ENCODE measurements around the gene TMEM161A. TPM values are rescaled to one million over a fixed set of nuclear protein-coding genes. Genes with fewer than 3 reads are reported as not detected.

TMEM161A gene
- total RNA-seq, 2 experiments from 2014 or later: 8.2 to 10.9 TPM

- ChIA-PET POLR2A (no interaction called here), CTCF (interaction anchor here (0.6 to 1.5 kb wide), 11 partner anchors 10 to 346 kb away, joined by 3 to 15 read pairs (median 4); partner anchors contain the start of genes BORCS8, MEF2B and SLC25A42)
- Mint-ChIP-seq H3K4me1 (ENCODE audit: low read depth) (no peaks in the 10 kb centered on the region), H3K4me3 (no peak overlapping the region), H3K9me3 (no peaks in the 10 kb centered on the region), H3K36me3 (ENCODE audit: low read depth) (peaks cover 20% of the 10 kb centered on the region), H3K27me3 (no peaks in the 10 kb centered on the region), H3K27ac (no peak overlapping the region)
- intact Hi-C loops (cut with DNase I, micrococcal nuclease): no loop called here
- Histone ChIP-seq H3K27me3 (ENCODE audit: control insufficient read depth in 1 of 2, insufficient read depth in 2 of 2, low read length in 2 of 2) (no peaks in the 10 kb centered on the region), H3K9me3 (ENCODE audit: control insufficient read depth in 1 of 2, insufficient read depth in 1 of 2, low read length in 2 of 2) (no peaks in the 10 kb centered on the region), H3K4me3 (ENCODE audit: low read length) (no peak overlapping the region), H3K27ac (ENCODE audit: low read depth in 1 of 2, low read length in 2 of 2) (no peak overlapping the region), H3K4me1 (ENCODE audit: insufficient read depth, low read length) (peaks cover 8% of the 10 kb centered on the region), H3K36me3 (ENCODE audit: insufficient read depth, low read length) (peaks cover 22% of the 10 kb centered on the region)
- no peak for TF ChIP-seq CTCF (IDR thresholded peaks at IDR 0.05)
- ATAC-seq (ENCODE audit: poor library complexity): no peak
- DNase-seq: peak in 1 of 14 experiments; percentile 32
Measured at GRCh38 chr19:19145281-19145680, 7.0 kb upstream of the TMEM161A start.

- POLR2A ChIA-PET: no interaction called here
- ATAC-seq (ENCODE audit: poor library complexity): no peak
Measured at GRCh38 chr19:19142347-19142746, 4.1 kb upstream of the TMEM161A start.

GRCh38 chr19:19140476-19140875, 2.2 kb upstream of the TMEM161A start:
- no peaks in the 10 kb centered on the region for H3K27me3 Mint-ChIP-seq
- H3K36me3 ChIP-seq (ENCODE audit: insufficient read depth, low read length): no peaks in the 10 kb centered on the region
- H3K27ac ChIP-seq (ENCODE audit: low read depth in 1 of 2, low read length in 2 of 2): no peak overlapping the region
- peaks cover 28% of the 10 kb centered on the region for H3K4me1 Mint-ChIP-seq (ENCODE audit: low read depth)
- no peak overlapping the region for H3K4me3 ChIP-seq (ENCODE audit: low read length)
- H3K27me3 ChIP-seq (ENCODE audit: control insufficient read depth in 1 of 2, insufficient read depth in 2 of 2, low read length in 2 of 2): no peaks in the 10 kb centered on the region
- no peak overlapping the region for H3K27ac Mint-ChIP-seq
- no peaks in the 10 kb centered on the region for H3K9me3 Mint-ChIP-seq
- H3K4me3 Mint-ChIP-seq: no peak overlapping the region
- ATAC-seq (ENCODE audit: poor library complexity) (no peak), DNase-seq (no peak)
- H3K36me3 Mint-ChIP-seq (ENCODE audit: low read depth): no peaks in the 10 kb centered on the region
- peaks cover 25% of the 10 kb centered on the region for H3K4me1 ChIP-seq (ENCODE audit: insufficient read depth, low read length)
- intact Hi-C loops (cut with DNase I, micrococcal nuclease): loop anchor here in 1 of 2 experiments (5.0 kb wide), 1 partner anchor 177 kb away; no protein-coding TSS in a partner anchor
- no peaks in the 10 kb centered on the region for H3K9me3 ChIP-seq (ENCODE audit: control insufficient read depth in 1 of 2, insufficient read depth in 1 of 2, low read length in 2 of 2)
- ChIA-PET CTCF (interaction anchor here (1.4 kb wide), 1 partner anchor 85 kb away, joined by 3 read pairs; no protein-coding TSS in a partner anchor), POLR2A (interaction anchor here (0.8 kb wide), 1 partner anchor 29 kb away, joined by 3 read pairs; the partner anchor contains the start of gene MEF2B)
- TF ChIP-seq CTCF (IDR thresholded peaks at IDR 0.05): no peak

More at GRCh38 chr19:19142347-19142746, 4.1 kb upstream of the TMEM161A start:
- Histone ChIP-seq H3K27ac (ENCODE audit: low read depth in 1 of 2, low read length in 2 of 2) (no peak overlapping the region), H3K4me3 (ENCODE audit: low read length) (no peak overlapping the region), H3K9me3 (ENCODE audit: control insufficient read depth in 1 of 2, insufficient read depth in 1 of 2, low read length in 2 of 2) (no peaks in the 10 kb centered on the region), H3K27me3 (ENCODE audit: control insufficient read depth in 1 of 2, insufficient read depth in 2 of 2, low read length in 2 of 2) (no peaks in the 10 kb centered on the region), H3K4me1 (ENCODE audit: insufficient read depth, low read length) (peaks cover 27% of the 10 kb centered on the region), H3K36me3 (ENCODE audit: insufficient read depth, low read length) (peaks cover 9% of the 10 kb centered on the region)
- Mint-ChIP-seq H3K4me3 (no peak overlapping the region), H3K27ac (no peak overlapping the region), H3K36me3 (ENCODE audit: low read depth) (peaks cover 1% of the 10 kb centered on the region), H3K4me1 (ENCODE audit: low read depth) (peaks cover 21% of the 10 kb centered on the region), H3K9me3 (no peaks in the 10 kb centered on the region), H3K27me3 (no peaks in the 10 kb centered on the region)
- CTCF ChIA-PET: no interaction called here
- TF ChIP-seq CTCF (IDR thresholded peaks at IDR 0.05): no peak
- intact Hi-C loops (cut with DNase I, micrococcal nuclease): loop anchor here in 1 of 2 experiments (5.0 kb wide), 1 partner anchor 175 kb away; no protein-coding TSS in a partner anchor
- DNase-seq: no peak

Measured in CD4-positive, alpha-beta T cell (primary cell).